ENCODE measurements around the gene B3GNT3. TPM values are rescaled to one million over a fixed set of nuclear protein-coding genes. Genes with fewer than 3 reads are reported as not detected.
A peak's percentile ranks its signal among the peaks of the same experiment; 100 is the strongest.

The B3GNT3 gene
- polyA plus RNA-seq, 1 experiment, result not detected

DNA sequence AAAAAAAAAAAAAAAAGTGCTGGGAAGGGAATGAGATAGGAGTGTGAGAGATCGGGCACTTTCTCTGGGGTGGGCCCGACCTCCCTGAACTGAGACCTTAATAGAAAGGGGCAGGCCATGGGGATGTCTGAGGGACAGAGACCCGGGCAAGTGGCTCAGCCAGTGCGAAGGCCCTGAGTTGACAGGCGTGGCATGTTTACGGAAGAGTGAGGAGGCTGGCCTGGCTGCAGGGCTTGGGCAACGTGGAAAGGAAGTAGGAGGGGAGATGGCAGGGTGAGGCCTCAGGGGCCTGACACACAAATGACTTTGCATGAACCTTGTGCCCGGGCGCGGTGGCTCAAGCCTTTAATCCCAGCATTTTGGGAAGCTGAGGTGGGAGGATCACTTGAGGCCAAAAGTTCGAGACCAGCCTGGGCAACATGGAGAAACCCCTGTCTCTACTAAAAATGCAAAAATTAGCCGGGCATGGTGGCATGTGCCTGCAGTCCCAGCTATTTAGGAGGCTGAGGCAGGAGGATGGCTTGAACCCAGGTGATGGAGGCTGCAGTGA, 29.8 kb upstream of the B3GNT3 start:
- ChIA-PET POLR2A (interaction anchor here (0.7 kb wide), 1 partner anchor 13 kb away, joined by 9 read pairs; no protein-coding TSS in a partner anchor), CTCF (interaction anchor here (0.7 kb wide), 1 partner anchor 300 kb away, joined by 3 read pairs; no protein-coding TSS in a partner anchor)
- Histone ChIP-seq H3K9me3 (ENCODE audit: control insufficient read depth, insufficient read depth, low read length) (no peaks in the 10 kb centered on the region), H3K4me3 (ENCODE audit: low read depth, low read length) (no peak overlapping the region), H3K27me3 (ENCODE audit: control insufficient read depth, insufficient read depth, low read length) (peaks cover 3% of the 10 kb centered on the region), H3K27ac (ENCODE audit: low read depth, low read length) (no peak overlapping the region)
- no peak for TF ChIP-seq CTCF (IDR thresholded peaks at IDR 0.05; ENCODE audit: low read depth, low read length)
- no peak for DNase-seq (ENCODE audit: low read depth, low spot score)

- CTCF ChIA-PET, result interaction anchor here (0.6 to 2.9 kb wide), 29 partner anchors 8 to 588 kb away, joined by 3 to 33 read pairs (median 6); partner anchors contain the start of genes MAP1S, PGLS and RPL18A
These were observed 28.3 kb upstream of the B3GNT3 start for GRCh38 chr19:17766543-17767131.

GRCh38 chr19:17767559-17767958, 27.4 kb upstream of the B3GNT3 start:
- CTCF ChIA-PET, result interaction anchor here (0.5 to 2.9 kb wide), 16 partner anchors 9 to 587 kb away, joined by 3 to 33 read pairs (median 6); partner anchors contain the start of gene MAP1S
- Histone ChIP-seq H3K9me3 (ENCODE audit: control insufficient read depth, insufficient read depth, low read length) (peaks cover 2% of the 10 kb centered on the region; the same call in 1 of the 2 replicates), H3K4me3 (ENCODE audit: low read depth, low read length) (no peak overlapping the region), H3K27ac (ENCODE audit: low read depth, low read length) (no peak overlapping the region), H3K27me3 (ENCODE audit: control insufficient read depth, insufficient read depth, low read length) (no peaks in the 10 kb centered on the region)
- DNase-seq (ENCODE audit: low read depth, low spot score), result no peak
- POLR2A ChIA-PET, result no interaction called here
- TF ChIP-seq CTCF (IDR thresholded peaks at IDR 0.05; ENCODE audit: low read depth, low read length), result no peak

More at GRCh38 chr19:17766543-17767131, 28.3 kb upstream of the B3GNT3 start:
- POLR2A ChIA-PET, result interaction anchor here (0.7 to 0.9 kb wide), 2 partner anchors 28 to 227 kb away, joined by 3 read pairs; partner anchors contain the start of gene B3GNT3
- peak; percentile 94 for TF ChIP-seq CTCF (IDR thresholded peaks at IDR 0.05; ENCODE audit: low read depth, low read length)
- Histone ChIP-seq H3K27me3 (ENCODE audit: control insufficient read depth, insufficient read depth, low read length) (no peaks in the 10 kb centered on the region), H3K27ac (ENCODE audit: low read depth, low read length) (no peak overlapping the region), H3K9me3 (ENCODE audit: control insufficient read depth, insufficient read depth, low read length) (no peaks in the 10 kb centered on the region; the same call in 1 of the 2 replicates), H3K4me3 (ENCODE audit: low read depth, low read length) (peak overlapping the region; percentile 41)
- DNase-seq (ENCODE audit: low read depth, low spot score), result peak; percentile 32

GRCh38 chr19:17770613-17771012, 24.3 kb upstream of the B3GNT3 start:
- Histone ChIP-seq H3K9me3 (ENCODE audit: control insufficient read depth, insufficient read depth, low read length) (peaks cover 2% of the 10 kb centered on the region; the same call in 1 of the 2 replicates), H3K27ac (ENCODE audit: low read depth, low read length) (no peak overlapping the region), H3K27me3 (ENCODE audit: control insufficient read depth, insufficient read depth, low read length) (peaks cover 4% of the 10 kb centered on the region), H3K4me3 (ENCODE audit: low read depth, low read length) (no peak overlapping the region)
- ChIA-PET POLR2A (no interaction called here), CTCF (no interaction called here)
- no peak for TF ChIP-seq CTCF (IDR thresholded peaks at IDR 0.05; ENCODE audit: low read depth, low read length)
- DNase-seq (ENCODE audit: low read depth, low spot score), result no peak

DNA sequence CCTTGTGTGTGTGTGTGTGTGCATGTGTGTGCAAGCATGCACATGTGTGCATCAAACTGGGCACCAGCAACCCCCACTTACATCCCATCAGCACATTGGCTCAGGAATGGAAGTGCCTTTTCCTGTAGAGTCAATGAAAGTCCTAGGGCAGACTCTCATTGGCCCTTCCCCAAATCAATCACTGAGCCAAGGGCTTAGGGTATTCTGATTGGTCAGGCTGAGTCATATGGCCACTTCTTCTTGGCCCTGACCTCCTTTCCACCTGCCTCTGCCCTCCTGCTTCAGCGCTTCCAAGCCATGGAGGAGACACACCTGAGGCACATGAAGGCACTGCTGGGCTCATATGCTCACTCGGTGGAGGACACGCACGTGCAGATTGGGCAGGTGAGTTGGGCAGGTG, 22.8 kb upstream of the B3GNT3 start:
- Histone ChIP-seq H3K4me3 (ENCODE audit: low read depth, low read length) (no peak overlapping the region), H3K27me3 (ENCODE audit: control insufficient read depth, insufficient read depth, low read length) (peaks cover 4% of the 10 kb centered on the region), H3K27ac (ENCODE audit: low read depth, low read length) (no peak overlapping the region), H3K9me3 (ENCODE audit: control insufficient read depth, insufficient read depth, low read length) (peaks cover 2% of the 10 kb centered on the region; the same call in 1 of the 2 replicates)
- POLR2A ChIA-PET, result no interaction called here
- TF ChIP-seq CTCF (IDR thresholded peaks at IDR 0.05; ENCODE audit: low read depth, low read length), result no peak
- CTCF ChIA-PET, result no interaction called here
- no peak for DNase-seq (ENCODE audit: low read depth, low spot score)

Measured in AG04450 (cell line).